ENCODE data around the gene ARFIP1. TPM values are rescaled to one million over a fixed set of nuclear protein-coding genes. Genes with fewer than 3 reads are reported as not detected.
A peak's percentile ranks its signal among the peaks of the same experiment; 100 is the strongest.

Gene ARFIP1
- total RNA-seq, 1 donor from 2014 or later, result 37.2 TPM

GRCh38 chr4:152778656-152779512 lies 870 bp upstream of the ARFIP1 start:
- H3K36me3 ChIP-seq, result no peaks in the 10 kb centered on the region
- TF ChIP-seq CTCF (IDR thresholded peaks at IDR 0.05), result no peak
- intact Hi-C loops (cut with DNase I), result no loop called here
- H3K27ac ChIP-seq, result peak overlapping the region; percentile 88
- H3K27me3 ChIP-seq (ENCODE audit: low read depth), result no peaks in the 10 kb centered on the region
- ATAC-seq, result peak; percentile 31 to 44
- no peaks in the 10 kb centered on the region for H3K9me3 ChIP-seq
- DNase-seq, result no peak
- peak overlapping the region; percentile 77 for H3K4me3 ChIP-seq
- H3K4me1 ChIP-seq, result peaks cover 30% of the 10 kb centered on the region

GRCh38 chr4:152780267-152780778 lies 569 bp downstream of the ARFIP1 start:
- no peaks in the 10 kb centered on the region for H3K9me3 ChIP-seq
- DNase-seq (no peak), ATAC-seq (no peak)
- H3K27me3 ChIP-seq (ENCODE audit: low read depth), result no peaks in the 10 kb centered on the region
- intact Hi-C loops (cut with DNase I), result no loop called here
- H3K4me1 ChIP-seq, result peaks cover 35% of the 10 kb centered on the region
- H3K27ac ChIP-seq, result peak overlapping the region; percentile 88
- no peak for TF ChIP-seq CTCF (IDR thresholded peaks at IDR 0.05)
- H3K4me3 ChIP-seq, result peak overlapping the region; percentile 77
- H3K36me3 ChIP-seq, result no peaks in the 10 kb centered on the region

- no peaks in the 10 kb centered on the region for H3K27me3 ChIP-seq (ENCODE audit: low read depth)
- no peak overlapping the region for H3K4me3 ChIP-seq
- no peak for TF ChIP-seq CTCF (IDR thresholded peaks at IDR 0.05)
- peaks cover 40% of the 10 kb centered on the region for H3K4me1 ChIP-seq
- H3K36me3 ChIP-seq, result no peaks in the 10 kb centered on the region
- no peak overlapping the region for H3K27ac ChIP-seq
- ATAC-seq (no peak), DNase-seq (no peak)
- no peaks in the 10 kb centered on the region for H3K9me3 ChIP-seq
- intact Hi-C loops (cut with DNase I), result no loop called here
Observed at GRCh38 chr4:152784490-152785350, 5.0 kb downstream of the ARFIP1 start.

- TF ChIP-seq CTCF (IDR thresholded peaks at IDR 0.05), result no peak
- H3K9me3 ChIP-seq, result no peaks in the 10 kb centered on the region
- H3K4me1 ChIP-seq, result peaks cover 33% of the 10 kb centered on the region
- ATAC-seq (no peak), DNase-seq (no peak)
- H3K36me3 ChIP-seq, result no peaks in the 10 kb centered on the region
- H3K27me3 ChIP-seq (ENCODE audit: low read depth), result no peaks in the 10 kb centered on the region
- intact Hi-C loops (cut with DNase I), result no loop called here
- H3K4me3 ChIP-seq, result no peak overlapping the region
- H3K27ac ChIP-seq, result no peak overlapping the region
Observed at GRCh38 chr4:152785639-152786615, 6.2 kb downstream of the ARFIP1 start.

Data from lower lobe of right lung (tissue), 2 donors.